C4-2B (cell line): Measurements from ENCODE around the gene LMO2.

Experiments
- H3K27ac ChIP-seq: fragments of 450-650 bp; 2 replicates; pipeline ENCODE4 v1.5.1; 2017
- ZFX ChIP-seq: fragments of 450-650 bp; IDR thresholded peaks from 2 replicates; pipeline ENCODE4 v1.6.1; 2017
- TF ChIP-seq, protein P1 (sequence below): fragments of 450-650 bp; conservative IDR thresholded peaks from 2 replicates; pipeline ENCODE4 v1.5.1; 2017; ENCODE audit warnings: mild to moderate bottlenecking

The LMO2 gene

DNA sequence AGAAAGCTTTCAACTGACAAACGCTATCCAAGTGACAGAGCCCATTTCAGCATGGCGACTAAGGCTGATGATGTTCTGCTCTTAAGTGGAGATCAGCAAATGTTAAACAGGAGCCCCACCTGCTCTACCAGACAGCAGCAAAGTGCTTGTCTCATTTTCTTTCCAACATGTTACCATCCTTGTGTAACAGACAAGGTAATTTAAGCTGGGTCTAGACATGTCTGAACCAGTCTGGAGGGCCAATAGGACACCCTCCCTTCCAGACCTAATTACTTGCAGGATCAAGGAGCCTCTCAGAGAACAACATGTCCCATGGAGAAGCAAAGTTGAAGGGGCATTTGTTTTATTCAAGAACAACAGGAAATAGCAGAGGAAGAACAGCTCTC is 3.9 kb upstream of the LMO2 start:
- no peak for TF ChIP-seq ZFX
- TF ChIP-seq, protein P1, sequence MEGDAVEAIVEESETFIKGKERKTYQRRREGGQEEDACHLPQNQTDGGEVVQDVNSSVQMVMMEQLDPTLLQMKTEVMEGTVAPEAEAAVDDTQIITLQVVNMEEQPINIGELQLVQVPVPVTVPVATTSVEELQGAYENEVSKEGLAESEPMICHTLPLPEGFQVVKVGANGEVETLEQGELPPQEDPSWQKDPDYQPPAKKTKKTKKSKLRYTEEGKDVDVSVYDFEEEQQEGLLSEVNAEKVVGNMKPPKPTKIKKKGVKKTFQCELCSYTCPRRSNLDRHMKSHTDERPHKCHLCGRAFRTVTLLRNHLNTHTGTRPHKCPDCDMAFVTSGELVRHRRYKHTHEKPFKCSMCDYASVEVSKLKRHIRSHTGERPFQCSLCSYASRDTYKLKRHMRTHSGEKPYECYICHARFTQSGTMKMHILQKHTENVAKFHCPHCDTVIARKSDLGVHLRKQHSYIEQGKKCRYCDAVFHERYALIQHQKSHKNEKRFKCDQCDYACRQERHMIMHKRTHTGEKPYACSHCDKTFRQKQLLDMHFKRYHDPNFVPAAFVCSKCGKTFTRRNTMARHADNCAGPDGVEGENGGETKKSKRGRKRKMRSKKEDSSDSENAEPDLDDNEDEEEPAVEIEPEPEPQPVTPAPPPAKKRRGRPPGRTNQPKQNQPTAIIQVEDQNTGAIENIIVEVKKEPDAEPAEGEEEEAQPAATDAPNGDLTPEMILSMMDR, result no peak
- H3K27ac ChIP-seq, result no peak overlapping the region

DNA sequence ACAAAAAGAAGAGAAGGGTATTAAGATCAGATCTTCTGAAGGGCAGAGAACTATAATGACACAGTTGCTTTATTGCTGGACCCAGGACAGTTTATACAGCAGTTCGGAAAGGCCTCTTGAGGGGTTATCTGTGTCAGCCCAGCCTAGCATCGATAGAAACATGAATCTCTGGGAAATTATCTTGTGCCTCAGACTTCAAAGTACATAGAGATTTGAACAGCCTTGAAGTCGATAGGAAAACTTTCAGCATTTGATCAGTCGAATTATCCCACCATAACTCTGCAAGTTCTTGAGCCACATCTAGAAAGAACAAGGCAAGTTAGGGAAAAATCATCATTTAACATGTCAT is 2.5 kb upstream of the LMO2 start:
- no peak overlapping the region for H3K27ac ChIP-seq
- TF ChIP-seq ZFX, result no peak
- TF ChIP-seq, protein P1, result no peak

DNA sequence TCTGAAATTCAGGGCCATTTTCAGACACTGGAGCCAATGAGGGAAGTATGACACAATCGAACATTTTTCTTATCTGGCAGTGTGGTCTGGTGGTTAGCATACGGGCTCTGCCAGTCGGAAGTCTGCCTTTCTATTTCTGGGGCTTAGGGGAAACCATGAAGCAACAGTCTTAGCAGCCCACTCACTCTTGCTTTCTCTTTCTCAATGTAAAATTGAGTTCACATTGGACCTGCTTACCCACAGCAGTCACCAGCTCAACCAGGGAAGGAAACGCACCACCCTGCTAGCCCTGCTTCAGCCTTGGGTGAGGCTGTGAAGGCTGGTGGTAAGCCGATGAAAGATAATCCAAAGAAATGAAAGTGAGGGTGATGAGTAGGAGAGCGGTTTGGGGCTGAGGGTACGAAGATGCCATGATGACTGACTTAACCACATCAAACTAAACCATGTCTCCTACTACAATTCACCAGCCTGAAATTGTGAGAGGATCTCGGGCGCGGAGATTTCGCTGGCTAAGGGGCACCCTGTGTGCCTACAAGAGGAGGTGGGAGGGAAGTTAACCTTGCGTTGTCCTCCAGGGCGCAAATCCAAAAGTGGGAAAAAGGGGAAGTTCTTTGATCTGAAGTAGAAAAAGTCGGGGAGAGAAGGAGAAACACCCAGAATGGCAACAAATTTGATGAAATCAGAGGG is 2.0 kb upstream of the LMO2 start:
- TF ChIP-seq, protein P1, result no peak
- TF ChIP-seq ZFX, result no peak
- no peak overlapping the region for H3K27ac ChIP-seq

DNA sequence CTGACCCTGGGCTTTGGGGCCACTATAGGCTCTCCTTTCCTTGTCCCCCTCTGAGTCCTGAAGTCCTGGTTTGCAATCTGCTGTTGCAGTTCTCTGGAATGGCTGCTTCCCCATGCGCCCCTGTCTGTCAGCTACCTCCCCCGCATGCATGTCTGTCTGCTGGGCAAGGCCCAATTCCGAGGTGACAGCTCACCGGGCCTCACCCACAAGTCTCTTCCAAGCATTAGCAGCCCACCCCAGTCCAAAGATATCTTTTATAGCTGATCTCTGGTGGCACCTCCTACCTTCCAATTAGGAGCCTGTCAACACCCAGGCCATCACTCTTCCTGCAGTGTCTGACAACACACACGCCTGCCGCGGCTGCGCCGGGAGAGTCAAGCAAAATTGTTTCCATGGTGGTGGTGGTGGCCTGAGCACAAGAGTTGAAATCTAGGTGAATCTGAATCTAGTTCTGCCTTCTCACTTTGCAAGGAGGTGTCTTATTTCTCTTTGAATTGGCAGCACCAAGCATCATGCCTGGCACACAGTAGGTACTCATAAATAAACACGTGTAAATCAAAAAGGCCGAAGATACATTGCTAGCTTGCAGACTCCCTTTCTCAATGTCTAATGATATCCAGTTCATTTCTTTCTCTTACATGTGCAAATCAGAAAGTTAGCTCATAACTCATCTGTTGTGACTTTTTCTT is 1.2 kb upstream of the LMO2 start:
- TF ChIP-seq ZFX, result no peak
- TF ChIP-seq, protein P1, result no peak
- no peak overlapping the region for H3K27ac ChIP-seq

DNA sequence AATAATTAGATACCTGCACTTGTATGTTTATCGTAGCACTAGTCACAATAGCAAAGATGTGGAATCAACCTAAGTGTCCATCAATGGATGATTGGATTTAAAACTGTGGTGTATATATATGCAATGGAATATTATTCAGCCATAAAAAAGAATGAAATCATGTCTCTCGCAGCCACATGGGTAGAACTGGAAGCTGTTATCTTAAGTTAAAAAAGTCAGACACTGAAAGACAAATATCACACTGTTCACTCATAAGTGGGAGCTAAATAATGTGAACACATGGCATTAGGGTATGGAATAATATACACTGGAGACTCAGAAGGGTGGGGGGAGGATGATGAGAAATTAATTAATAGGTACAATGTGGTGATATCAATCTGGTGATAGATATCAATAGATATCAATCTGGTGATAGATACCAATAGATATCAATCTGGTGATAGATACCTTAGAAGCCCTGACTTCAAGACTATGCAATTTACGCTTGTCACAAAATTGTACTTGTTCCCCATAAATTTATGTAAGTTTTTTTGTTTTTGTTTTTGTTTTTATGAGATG is 2.0 kb downstream of the LMO2 start:
- TF ChIP-seq ZFX, result no peak
- TF ChIP-seq, protein P1, result no peak
- no peak overlapping the region for H3K27ac ChIP-seq

DNA sequence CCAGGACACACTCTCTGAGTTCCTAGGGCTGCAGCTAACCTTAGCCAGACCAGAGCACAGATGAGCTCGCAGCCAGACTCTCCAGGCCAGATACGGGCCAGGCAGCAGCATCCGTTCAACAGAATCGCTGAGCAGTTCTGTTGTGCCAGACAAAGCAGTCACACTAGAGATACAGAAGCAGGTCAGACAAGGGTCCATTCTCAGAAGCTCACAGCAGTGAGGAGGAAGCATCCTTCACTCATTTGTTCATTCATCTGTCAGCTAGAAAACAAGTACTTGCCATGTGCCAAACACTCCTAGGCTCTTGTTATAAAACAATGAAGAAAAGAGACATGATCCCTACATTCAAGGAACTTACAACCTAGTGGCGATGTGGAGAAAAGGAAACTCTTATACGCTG is 2.6 kb downstream of the LMO2 start:
- TF ChIP-seq, protein P1, result no peak
- TF ChIP-seq ZFX, result no peak

DNA sequence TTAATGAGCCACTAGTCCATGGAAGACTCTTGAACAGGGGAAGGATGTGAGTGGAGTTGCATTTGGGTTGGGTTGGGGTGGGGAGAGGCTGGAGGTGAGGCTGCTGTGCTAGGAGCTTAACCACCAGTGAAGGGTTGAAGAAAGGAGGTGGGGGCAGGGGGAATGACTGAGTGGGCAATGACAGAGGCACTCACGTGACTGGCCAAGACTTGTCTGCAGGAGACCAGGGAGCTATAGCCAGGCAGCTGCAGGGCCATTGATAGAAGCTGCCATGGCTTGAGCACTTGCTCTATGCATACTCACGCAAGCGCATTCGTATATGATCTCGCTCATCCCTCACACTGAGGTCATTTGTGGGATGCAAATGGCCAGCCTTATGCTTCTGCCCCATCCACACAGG is 4.0 kb downstream of the LMO2 start:
- TF ChIP-seq, protein P1, result no peak
- H3K27ac ChIP-seq, result no peak overlapping the region

More for the DNA sequence above, 2.6 kb downstream of the LMO2 start:
- no peak overlapping the region for H3K27ac ChIP-seq
